IgD-negative memory B cell (primary cell): ENCODE data around the gene WNK4. TPM values are rescaled to one million over a fixed set of nuclear protein-coding genes. Genes with fewer than 3 reads are reported as not detected.

ENCODE experiments used
- H3K27ac Mint-ChIP-seq, 3 donors: one replicate each; pipeline ENCODE4 v1.8.0; 2020 to 2022; ENCODE audit warnings: mild to moderate bottlenecking in 3 of 3, mixed read lengths in 3 of 3, moderate library complexity in 1 of 3
- H3K27me3 Mint-ChIP-seq: one replicate; pipeline ENCODE4 v1.8.0; 2021; ENCODE audit warnings: mixed read lengths
- H3K36me3 Mint-ChIP-seq: one replicate; pipeline ENCODE4 v1.8.0; 2020; ENCODE audit warnings: mild to moderate bottlenecking, mixed read lengths
- H3K4me1 Mint-ChIP-seq, 3 donors: one replicate each; pipeline ENCODE4 v1.8.0; 2020 to 2022; ENCODE audit warnings: mixed read lengths in 3 of 3, mild to moderate bottlenecking in 1 of 3
- H3K4me3 Mint-ChIP-seq, 4 donors: one replicate each; pipeline ENCODE4 v1.8.0; 2020 to 2022; ENCODE audit warnings: mild to moderate bottlenecking in 4 of 4, mixed read lengths in 4 of 4, moderate library complexity in 3 of 4
- H3K9me3 Mint-ChIP-seq, 3 donors: one replicate each; pipeline ENCODE4 v1.8.0; 2020 to 2021; ENCODE audit warnings: mixed read lengths in 3 of 3, mild to moderate bottlenecking in 1 of 3
- polyA plus RNA-seq: library from polyadenylated mRNA; unstranded; fragments of 300-500 nt; fragmentation: Illumina TruSeq; gene quantifications from one replicate; pipeline ENCODE4 v1.2.3, GENCODE V29; 2021

Gene WNK4
- polyA plus RNA-seq, 1 donor from 2014 or later = not detected

DNA sequence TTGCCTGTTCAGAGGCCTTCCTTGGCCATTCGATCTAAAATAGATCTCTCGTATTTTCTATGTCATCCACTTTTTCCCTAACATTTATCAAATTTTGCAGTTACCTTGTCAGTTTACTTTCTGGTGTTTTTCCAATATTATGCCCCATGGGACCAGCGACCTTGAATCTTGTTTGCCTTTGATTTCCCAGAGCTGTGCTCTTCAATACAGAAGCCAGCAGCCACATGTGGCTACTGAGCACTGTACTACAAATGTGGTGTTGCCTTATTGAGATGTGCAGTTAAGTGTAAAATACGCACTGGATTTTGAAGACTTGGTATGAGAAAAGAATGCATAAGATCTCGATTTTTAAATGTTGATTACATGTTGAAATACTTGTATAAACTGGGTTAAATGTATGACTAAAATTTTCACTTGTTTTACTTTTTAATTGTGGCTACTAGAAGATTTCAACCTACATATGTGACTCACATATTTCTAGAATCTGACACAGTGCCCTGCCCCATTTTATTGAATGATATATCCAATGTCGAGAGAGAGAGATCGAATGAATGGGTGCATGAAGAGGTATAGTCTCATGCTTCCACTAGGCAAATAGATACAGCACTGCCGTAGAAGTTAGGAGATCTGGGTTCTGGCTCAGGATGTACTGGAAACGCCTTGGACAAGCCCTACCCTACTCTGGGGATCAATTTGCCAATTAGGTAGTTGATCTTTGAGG, 52.0 kb downstream of the WNK4 start:
- Mint-ChIP-seq H3K27me3 (peaks cover 2% of the 10 kb centered on the region), H3K36me3 (no peaks in the 10 kb centered on the region), H3K4me1 (peaks cover 10 to 17% (median 14%) of the 10 kb centered on the region in 3 donors), H3K9me3 (no peaks in the 10 kb centered on the region), H3K4me3 (peak overlapping the region; percentile 96 to 99 (median 98)), H3K27ac (peak overlapping the region; percentile 99 to 100 (median 99))

DNA sequence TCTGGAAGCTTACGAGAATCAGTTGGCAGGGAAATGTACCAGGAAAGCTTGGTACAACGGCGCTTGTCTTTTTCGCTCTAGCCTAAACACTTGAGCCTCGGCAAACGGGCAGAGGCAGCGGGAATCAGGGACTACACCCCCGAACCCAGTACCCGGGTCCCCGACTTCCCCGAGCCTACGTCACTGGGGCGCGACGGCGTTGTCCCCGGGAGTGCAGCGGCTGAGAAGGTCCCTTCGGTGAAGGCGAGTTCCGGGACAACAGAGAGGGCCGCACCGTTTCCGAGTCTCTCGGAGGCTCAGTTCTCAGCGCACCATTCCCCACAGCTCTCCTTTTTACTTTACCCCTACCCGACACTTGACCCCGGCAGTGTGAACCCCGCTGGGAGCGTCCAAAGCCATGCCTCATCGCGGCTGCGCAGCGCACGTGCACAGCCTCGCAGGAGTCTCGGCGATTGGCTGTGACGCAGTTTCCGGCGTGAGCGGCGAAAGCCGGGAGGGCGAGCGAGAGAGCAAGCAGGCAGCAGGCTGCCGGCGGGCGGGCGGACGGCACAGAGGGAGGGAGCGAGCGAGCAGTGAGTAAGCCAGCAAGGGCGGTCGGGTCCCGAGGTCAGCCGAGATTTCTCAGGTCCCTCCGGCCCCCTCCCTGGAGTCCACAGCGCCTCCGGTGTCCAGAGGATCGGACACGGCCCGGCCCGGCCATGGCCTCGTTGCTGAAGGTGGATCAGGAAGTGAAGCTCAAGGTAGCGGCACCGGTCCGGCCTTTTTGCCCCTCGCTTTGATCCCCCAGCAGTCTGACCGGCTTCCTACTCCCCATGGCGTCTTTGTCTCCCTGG, 52.7 kb downstream of the WNK4 start, which contains the start of gene PSME3:
PSME3 (plus strand) TSS at position 464 of the 833 bp plus-strand sequence; CDS start at position 699, 235 bp downstream.
- peaks cover 12 to 17% (median 14%) of the 10 kb centered on the region in 3 donors for H3K4me1 Mint-ChIP-seq
- no peaks in the 10 kb centered on the region for H3K9me3 Mint-ChIP-seq
- peak within 1 kb of the TSS; percentile 99 to 100 (median 99) for H3K27ac Mint-ChIP-seq
- peak within 1 kb of the TSS; percentile 96 to 99 (median 98) for H3K4me3 Mint-ChIP-seq
- H3K36me3 Mint-ChIP-seq = no peaks in the 10 kb centered on the region
- H3K27me3 Mint-ChIP-seq = no peaks in the 10 kb centered on the region

DNA sequence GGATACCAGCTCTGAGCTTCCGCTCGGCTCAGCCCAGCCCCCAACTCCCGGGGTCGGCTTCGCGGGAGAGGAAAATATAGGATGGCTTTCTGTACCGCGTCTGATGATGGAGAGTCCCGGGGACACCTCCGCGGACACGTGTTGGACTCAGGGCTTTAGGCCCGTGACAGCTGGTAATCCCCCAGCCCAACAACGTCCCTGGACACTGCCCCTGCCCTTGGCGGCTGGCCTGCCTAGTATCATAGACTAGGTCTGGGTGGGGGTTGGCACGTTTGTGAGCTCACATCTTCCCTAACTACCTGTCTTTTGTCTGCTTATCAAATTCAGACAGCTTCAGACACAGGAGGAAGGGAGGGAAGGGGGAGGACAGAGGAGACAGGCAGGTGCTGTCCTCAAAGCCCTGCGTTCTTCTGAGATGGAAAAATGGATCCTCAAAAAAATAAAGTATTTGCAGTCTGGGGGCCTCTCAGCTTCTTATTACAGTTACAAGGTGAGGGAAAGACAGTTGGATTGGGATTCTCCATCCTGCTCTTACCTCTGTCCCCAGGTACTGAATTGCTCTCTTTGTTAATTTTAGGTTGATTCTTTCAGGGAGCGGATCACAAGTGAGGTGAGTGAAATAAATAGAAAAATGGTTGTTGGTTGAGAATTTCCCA, 53.5 kb downstream of the WNK4 start:
- Mint-ChIP-seq H3K36me3 (no peaks in the 10 kb centered on the region), H3K27ac (peak overlapping the region; percentile 99 to 100 (median 99)), H3K4me1 (peaks cover 12 to 17% (median 14%) of the 10 kb centered on the region in 3 donors)

DNA sequence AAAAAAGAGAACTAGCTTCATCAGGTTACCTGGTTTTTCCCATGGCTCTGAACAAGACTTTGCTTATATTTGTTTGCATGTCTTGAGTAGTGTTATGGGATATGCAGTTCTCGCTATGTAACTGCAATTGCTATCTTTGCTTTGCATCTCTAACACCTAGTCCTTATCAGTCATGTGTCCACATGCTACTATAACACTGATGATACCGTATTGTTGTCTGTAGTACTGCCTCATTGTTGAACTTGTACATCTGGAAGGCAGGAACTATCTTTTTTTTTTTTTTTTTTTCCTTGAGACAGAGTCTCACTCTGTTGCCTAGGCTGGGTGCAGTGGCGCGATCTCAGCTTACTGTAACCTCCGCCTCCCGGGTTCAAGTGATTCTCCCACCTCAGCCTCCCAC, 55.3 kb downstream of the WNK4 start:
- Mint-ChIP-seq H3K27ac (peak overlapping the region in 1 of 3 donors; percentile 56), H3K36me3 (peaks cover 3% of the 10 kb centered on the region), H3K4me3 (peak overlapping the region in 1 of 4 donors; percentile 99), H3K27me3 (no peaks in the 10 kb centered on the region), H3K4me1 (peaks cover 12 to 17% (median 14%) of the 10 kb centered on the region in 3 donors), H3K9me3 (no peaks in the 10 kb centered on the region)

More for the DNA sequence above, 53.5 kb downstream of the WNK4 start:
- H3K27me3 Mint-ChIP-seq = no peaks in the 10 kb centered on the region
- H3K9me3 Mint-ChIP-seq = no peaks in the 10 kb centered on the region
- H3K4me3 Mint-ChIP-seq = peak overlapping the region; percentile 96 to 99 (median 98)

DNA sequence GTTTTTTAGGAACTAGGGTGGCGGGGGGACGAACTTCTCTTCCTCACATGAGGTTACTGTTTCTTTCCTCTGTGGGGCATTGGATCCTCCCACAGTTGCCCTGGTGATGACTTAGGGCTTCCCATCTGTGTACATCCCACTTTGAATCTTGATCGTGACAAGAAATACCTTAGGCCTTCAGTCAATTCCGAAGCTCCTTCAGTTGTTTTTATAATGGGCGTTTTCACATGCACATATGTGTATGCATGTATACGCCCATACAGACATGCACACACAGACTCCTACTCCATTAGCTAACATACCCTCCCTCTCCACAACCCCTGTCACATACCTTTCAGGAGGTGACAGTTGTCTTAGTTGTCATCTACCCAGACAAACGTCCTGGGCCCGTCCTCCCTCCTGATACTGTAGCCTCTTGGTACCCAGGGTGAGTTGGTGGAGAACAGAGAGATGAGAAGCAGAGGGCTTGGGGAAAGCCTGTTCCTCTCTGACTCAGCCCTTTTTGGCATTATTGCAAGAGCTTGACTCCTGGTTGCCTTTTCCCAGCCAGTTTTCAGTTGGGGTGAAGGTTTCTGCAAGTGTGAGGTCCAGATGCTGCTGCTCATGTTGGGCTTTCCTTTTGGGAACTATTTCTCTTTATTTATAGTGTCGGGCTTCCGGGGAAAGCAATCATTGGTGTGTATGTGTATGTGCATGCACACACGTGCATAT, 61.7 kb downstream of the WNK4 start:
- Mint-ChIP-seq H3K36me3 (peaks cover 3% of the 10 kb centered on the region), H3K27me3 (no peaks in the 10 kb centered on the region), H3K4me1 (peaks cover 0 to 5% (median 4%) of the 10 kb centered on the region in 3 donors), H3K4me3 (no peak overlapping the region), H3K27ac (peak overlapping the region in 1 of 3 donors; percentile 54), H3K9me3 (no peaks in the 10 kb centered on the region)

DNA sequence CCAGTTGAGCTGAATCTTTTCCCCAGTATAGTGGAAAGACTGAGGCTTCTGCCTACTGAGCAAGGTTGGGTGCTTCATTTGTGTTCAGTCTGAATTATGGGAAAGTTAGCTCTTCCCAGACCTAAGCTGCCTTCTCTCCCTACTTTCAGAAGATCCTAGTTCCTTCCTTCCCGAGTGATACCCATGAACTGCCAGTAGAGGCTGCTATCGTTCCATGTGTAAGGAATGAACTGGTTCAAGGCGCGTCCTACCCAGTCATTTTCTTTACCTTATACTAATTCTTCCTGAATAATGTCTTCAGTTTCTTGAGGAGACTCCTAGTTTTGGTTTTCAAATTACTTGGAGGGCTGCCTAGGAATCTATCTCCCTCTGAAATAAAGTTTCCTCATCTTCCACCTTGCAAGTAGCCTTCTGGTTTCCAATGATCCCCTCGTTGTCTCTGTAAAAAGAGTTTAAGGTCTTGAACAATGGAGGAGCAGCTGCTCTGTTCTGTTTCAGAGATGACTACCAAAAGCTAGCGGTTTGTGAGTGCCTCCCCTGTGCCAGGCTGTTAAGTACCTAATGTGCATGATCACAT, 63.0 kb downstream of the WNK4 start:
- peak overlapping the region in 1 of 3 donors; percentile 54 for H3K27ac Mint-ChIP-seq
- no peaks in the 10 kb centered on the region for H3K27me3 Mint-ChIP-seq
- H3K4me1 Mint-ChIP-seq = peaks cover 0 to 5% (median 2%) of the 10 kb centered on the region in 3 donors

DNA sequence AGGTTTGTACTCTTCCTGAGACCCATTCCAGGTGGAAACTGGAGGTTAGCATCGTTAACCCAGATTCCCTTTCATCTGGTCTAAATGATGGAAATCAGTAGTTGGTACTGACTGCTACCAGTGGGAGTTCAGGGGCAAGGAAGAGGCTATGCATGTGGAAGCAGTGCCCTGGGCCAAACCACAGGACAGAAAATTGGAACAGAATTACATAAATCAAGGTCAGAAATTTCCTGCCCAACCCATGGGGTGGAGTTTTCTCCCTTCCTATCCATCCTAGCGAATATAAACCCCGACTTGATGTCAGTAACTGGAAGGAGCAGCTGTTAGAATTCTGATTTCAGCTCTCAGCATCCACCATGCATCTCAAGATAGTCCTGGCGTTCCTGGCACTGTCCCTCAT, 63.9 kb downstream of the WNK4 start, which contains the start of gene AOC2:
AOC2 (plus strand) TSS at position 310 of the 400 bp plus-strand sequence; CDS start at position 357, 47 bp downstream.
- H3K9me3 Mint-ChIP-seq = no peaks in the 10 kb centered on the region
- peaks cover 0 to 5% (median 2%) of the 10 kb centered on the region in 3 donors for H3K4me1 Mint-ChIP-seq
- no peaks in the 10 kb centered on the region for H3K27me3 Mint-ChIP-seq
- H3K27ac Mint-ChIP-seq = peak within 1 kb of the TSS in 2 of 3 donors; percentile 54 to 60
- H3K4me3 Mint-ChIP-seq = peak within 1 kb of the TSS in 1 of 4 donors; percentile 31
- H3K36me3 Mint-ChIP-seq = peaks cover 3% of the 10 kb centered on the region

More for the DNA sequence above, 63.0 kb downstream of the WNK4 start:
- Mint-ChIP-seq H3K36me3 (peaks cover 3% of the 10 kb centered on the region), H3K9me3 (no peaks in the 10 kb centered on the region), H3K4me3 (peak overlapping the region in 2 of 4 donors; percentile 28 to 31)

DNA sequence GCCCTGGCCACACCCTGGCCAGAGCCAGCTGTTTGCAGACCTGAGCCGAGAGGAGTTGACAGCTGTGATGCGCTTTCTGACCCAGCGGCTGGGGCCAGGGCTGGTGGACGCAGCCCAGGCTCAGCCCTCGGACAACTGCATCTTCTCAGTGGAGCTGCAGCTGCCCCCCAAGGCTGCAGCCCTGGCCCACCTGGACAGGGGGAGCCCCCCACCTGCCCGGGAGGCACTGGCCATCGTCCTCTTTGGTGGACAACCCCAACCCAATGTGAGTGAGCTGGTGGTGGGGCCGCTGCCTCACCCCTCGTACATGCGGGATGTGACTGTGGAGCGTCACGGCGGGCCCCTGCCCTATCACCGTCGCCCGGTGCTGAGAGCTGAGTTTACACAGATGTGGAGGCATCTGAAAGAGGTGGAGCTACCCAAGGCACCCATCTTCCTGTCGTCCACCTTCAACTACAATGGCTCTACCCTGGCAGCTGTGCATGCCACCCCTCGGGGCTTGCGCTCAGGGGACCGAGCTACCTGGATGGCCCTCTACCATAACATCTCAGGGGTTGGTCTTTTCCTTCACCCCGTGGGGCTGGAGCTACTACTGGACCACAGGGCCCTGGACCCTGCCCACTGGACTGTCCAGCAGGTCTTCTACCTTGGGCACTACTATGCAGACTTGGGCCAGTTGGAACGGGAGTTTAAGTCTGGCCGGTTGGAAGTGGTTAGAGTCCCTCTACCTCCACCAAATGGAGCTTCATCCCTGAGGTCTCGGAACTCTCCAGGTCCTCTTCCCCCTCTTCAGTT, 64.5 kb downstream of the WNK4 start:
- Mint-ChIP-seq H3K4me1 (peaks cover 0 to 5% (median 2%) of the 10 kb centered on the region in 3 donors), H3K27me3 (no peaks in the 10 kb centered on the region), H3K36me3 (no peaks in the 10 kb centered on the region), H3K9me3 (no peaks in the 10 kb centered on the region), H3K4me3 (no peak overlapping the region), H3K27ac (peak overlapping the region in 1 of 3 donors; percentile 60)

DNA sequence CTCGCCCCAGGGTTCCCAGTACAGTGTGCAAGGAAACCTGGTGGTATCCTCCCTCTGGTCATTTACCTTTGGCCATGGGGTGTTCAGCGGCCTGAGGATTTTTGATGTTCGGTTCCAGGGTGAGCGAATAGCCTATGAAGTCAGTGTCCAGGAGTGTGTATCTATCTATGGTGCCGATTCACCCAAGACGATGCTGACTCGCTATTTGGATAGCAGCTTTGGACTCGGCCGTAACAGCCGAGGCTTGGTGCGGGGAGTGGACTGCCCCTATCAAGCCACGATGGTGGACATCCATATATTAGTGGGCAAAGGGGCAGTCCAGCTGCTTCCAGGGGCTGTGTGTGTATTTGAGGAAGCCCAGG, 65.1 kb downstream of the WNK4 start:
- Mint-ChIP-seq H3K36me3 (no peaks in the 10 kb centered on the region), H3K27me3 (no peaks in the 10 kb centered on the region), H3K4me1 (peaks cover 0 to 5% (median 2%) of the 10 kb centered on the region in 3 donors), H3K9me3 (no peaks in the 10 kb centered on the region), H3K4me3 (no peak overlapping the region), H3K27ac (peak overlapping the region in 2 of 3 donors; percentile 60 to 90)

DNA sequence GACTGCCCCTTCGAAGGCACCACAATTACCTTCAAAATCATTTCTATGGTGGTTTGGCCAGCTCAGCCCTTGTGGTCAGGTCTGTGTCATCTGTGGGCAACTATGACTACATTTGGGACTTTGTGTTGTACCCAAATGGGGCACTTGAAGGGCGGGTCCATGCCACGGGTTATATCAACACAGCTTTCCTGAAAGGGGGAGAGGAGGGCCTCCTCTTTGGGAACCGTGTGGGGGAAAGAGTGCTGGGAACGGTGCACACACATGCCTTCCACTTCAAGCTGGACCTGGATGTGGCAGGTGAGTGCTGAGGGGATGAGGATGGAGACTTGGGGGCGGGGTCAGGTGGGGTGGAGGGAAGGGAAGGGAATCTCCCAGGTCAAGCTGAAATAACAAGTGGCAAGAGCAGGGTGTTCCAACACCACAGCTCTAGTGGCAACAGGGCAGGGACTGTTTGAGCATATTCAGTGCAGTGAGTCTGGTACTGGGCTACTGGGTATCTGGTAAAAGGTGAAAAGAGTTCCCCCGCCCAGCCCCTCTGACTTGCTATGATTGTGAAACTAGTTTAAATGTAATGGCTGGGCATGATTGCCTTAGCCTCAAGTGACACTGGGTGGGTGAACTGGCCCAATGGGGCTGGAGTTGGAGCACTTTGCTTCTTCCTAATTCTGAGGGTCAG, 65.6 kb downstream of the WNK4 start:
- Mint-ChIP-seq H3K9me3 (no peaks in the 10 kb centered on the region), H3K27me3 (no peaks in the 10 kb centered on the region), H3K36me3 (no peaks in the 10 kb centered on the region), H3K27ac (peak overlapping the region in 1 of 3 donors; percentile 90), H3K4me1 (peaks cover 0 to 5% (median 2%) of the 10 kb centered on the region in 3 donors), H3K4me3 (no peak overlapping the region)
